Measurements from ENCODE around the gene DLG4. TPM values are rescaled to one million over a fixed set of nuclear protein-coding genes. Genes with fewer than 3 reads are reported as not detected.

DLG4 gene
- total RNA-seq, 1 experiment from 2014 or later: 2.0 TPM

GRCh38 chr17:7241783-7242716 is 22.4 kb upstream of the DLG4 start, which contains the start of gene GABARAP:
Gene GABARAP, minus strand, starts transcription at chr17:7242449. Its CDS starts 119 bp downstream, at chr17:7242330.
- H3K36me3 Mint-ChIP-seq (ENCODE audit: insufficient read depth, unreplicated experiment): peaks cover 78% of the 10 kb centered on the region

GRCh38 chr17:7241090-7241733 is 21.6 kb upstream of the DLG4 start:
- TF ChIP-seq, protein P1, sequence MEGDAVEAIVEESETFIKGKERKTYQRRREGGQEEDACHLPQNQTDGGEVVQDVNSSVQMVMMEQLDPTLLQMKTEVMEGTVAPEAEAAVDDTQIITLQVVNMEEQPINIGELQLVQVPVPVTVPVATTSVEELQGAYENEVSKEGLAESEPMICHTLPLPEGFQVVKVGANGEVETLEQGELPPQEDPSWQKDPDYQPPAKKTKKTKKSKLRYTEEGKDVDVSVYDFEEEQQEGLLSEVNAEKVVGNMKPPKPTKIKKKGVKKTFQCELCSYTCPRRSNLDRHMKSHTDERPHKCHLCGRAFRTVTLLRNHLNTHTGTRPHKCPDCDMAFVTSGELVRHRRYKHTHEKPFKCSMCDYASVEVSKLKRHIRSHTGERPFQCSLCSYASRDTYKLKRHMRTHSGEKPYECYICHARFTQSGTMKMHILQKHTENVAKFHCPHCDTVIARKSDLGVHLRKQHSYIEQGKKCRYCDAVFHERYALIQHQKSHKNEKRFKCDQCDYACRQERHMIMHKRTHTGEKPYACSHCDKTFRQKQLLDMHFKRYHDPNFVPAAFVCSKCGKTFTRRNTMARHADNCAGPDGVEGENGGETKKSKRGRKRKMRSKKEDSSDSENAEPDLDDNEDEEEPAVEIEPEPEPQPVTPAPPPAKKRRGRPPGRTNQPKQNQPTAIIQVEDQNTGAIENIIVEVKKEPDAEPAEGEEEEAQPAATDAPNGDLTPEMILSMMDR (IDR thresholded peaks at IDR 0.05; ENCODE audit: unreplicated experiment): no peak
- H3K27ac Mint-ChIP-seq (ENCODE audit: unreplicated experiment): peak overlapping the region; percentile 99
- H3K4me3 Mint-ChIP-seq (ENCODE audit: low read depth, unreplicated experiment): peak overlapping the region; percentile 94
- BruUV-seq (replicated peaks): no TSS peak
- peaks cover 40% of the 10 kb centered on the region for H3K4me1 Mint-ChIP-seq (ENCODE audit: low read depth, unreplicated experiment)
- intact Hi-C loops (cut with micrococcal nuclease; ENCODE audit: unreplicated experiment): no loop called here
- CTCF ChIA-PET: interaction anchor here (0.7 to 2.3 kb wide), 4 partner anchors 10 to 55 kb away, joined by 3 to 5 read pairs (median 4); partner anchors contain the start of genes CLDN7 and CTDNEP1
- H3K36me3 Mint-ChIP-seq (ENCODE audit: insufficient read depth, unreplicated experiment): peaks cover 78% of the 10 kb centered on the region
- no peaks in the 10 kb centered on the region for H3K27me3 Mint-ChIP-seq (ENCODE audit: unreplicated experiment)
- H3K9me3 Mint-ChIP-seq (ENCODE audit: low read depth, unreplicated experiment): no peaks in the 10 kb centered on the region
- DNase-seq: no peak

More at GRCh38 chr17:7241783-7242716, 22.4 kb upstream of the DLG4 start, which contains the start of gene GABARAP:
- Mint-ChIP-seq H3K4me3 (ENCODE audit: low read depth, unreplicated experiment) (peak within 1 kb of the TSS; percentile 94), H3K4me1 (ENCODE audit: low read depth, unreplicated experiment) (peaks cover 32% of the 10 kb centered on the region), H3K9me3 (ENCODE audit: low read depth, unreplicated experiment) (no peaks in the 10 kb centered on the region), H3K27ac (ENCODE audit: unreplicated experiment) (peak within 1 kb of the TSS; percentile 99), H3K27me3 (ENCODE audit: unreplicated experiment) (no peaks in the 10 kb centered on the region)
- peak; percentile 81 for DNase-seq
- no TSS peak for BruUV-seq (replicated peaks)
- TF ChIP-seq, protein P1 (IDR thresholded peaks at IDR 0.05; ENCODE audit: unreplicated experiment): no peak
- CTCF ChIA-PET: interaction anchor here (0.6 to 2.3 kb wide), 7 partner anchors 9 to 199 kb away, joined by 3 to 5 read pairs (median 4); partner anchors contain the start of genes CLDN7, CTDNEP1 and ELP5
- intact Hi-C loops (cut with micrococcal nuclease; ENCODE audit: unreplicated experiment): no loop called here

- Mint-ChIP-seq H3K9me3 (ENCODE audit: low read depth, unreplicated experiment) (no peaks in the 10 kb centered on the region), H3K4me1 (ENCODE audit: low read depth, unreplicated experiment) (peaks cover 47% of the 10 kb centered on the region), H3K36me3 (ENCODE audit: insufficient read depth, unreplicated experiment) (peaks cover 81% of the 10 kb centered on the region), H3K27ac (ENCODE audit: unreplicated experiment) (peak overlapping the region; percentile 67), H3K4me3 (ENCODE audit: low read depth, unreplicated experiment) (peak overlapping the region; percentile 94), H3K27me3 (ENCODE audit: unreplicated experiment) (no peaks in the 10 kb centered on the region)
- BruUV-seq (replicated peaks): TSS peak; percentile 75
- DNase-seq: no peak
- intact Hi-C loops (cut with micrococcal nuclease; ENCODE audit: unreplicated experiment): no loop called here
- TF ChIP-seq, protein P1 (IDR thresholded peaks at IDR 0.05; ENCODE audit: unreplicated experiment): no peak
- CTCF ChIA-PET: no interaction called here
These were observed 20.7 kb upstream of the DLG4 start for GRCh38 chr17:7240375-7240774.

Measured in Calu3 (cell line).